ENCODE data around the gene BCL2L13. TPM values are rescaled to one million over a fixed set of nuclear protein-coding genes. Genes with fewer than 3 reads are reported as not detected.

Gene BCL2L13
- total RNA-seq, 2 donors from 2014 or later: 37.5 to 44.2 TPM

GRCh38 chr22:17733466-17733865 is 94.9 kb downstream of the BCL2L13 start:
- H3K36me3 ChIP-seq (ENCODE audit: control insufficient read depth, insufficient read depth, low read length): peaks cover 51% of the 10 kb centered on the region
- DNase-seq: no peak
- H3K36me3 Mint-ChIP-seq (ENCODE audit: low read depth): peaks cover 45% of the 10 kb centered on the region
- no peaks in the 10 kb centered on the region for H3K9me3 ChIP-seq (ENCODE audit: control insufficient read depth, low read length)
- H3K27ac ChIP-seq (ENCODE audit: low read depth, low read length): no peak overlapping the region
- TF ChIP-seq CTCF (conservative IDR thresholded peaks at IDR 0.05): no peak
- no peak overlapping the region for H3K4me3 Mint-ChIP-seq
- H3K9ac ChIP-seq (ENCODE audit: extremely low read depth, low read length, poor library complexity, severe bottlenecking): no peak overlapping the region
- no peaks in the 10 kb centered on the region for H3K9me3 Mint-ChIP-seq
- H3K4me1 ChIP-seq (ENCODE audit: control insufficient read depth, insufficient read depth, low read length): no peaks in the 10 kb centered on the region
- no peak overlapping the region for H3K27ac Mint-ChIP-seq
- WGBS, 2 experiments (ENCODE audit: insufficient coverage in 1 of 2, insufficient read length in 1 of 2): 94 to 100% methylated on average over 2 to 3 of the region's 3 CpGs
- H3K27me3 Mint-ChIP-seq (ENCODE audit: insufficient read depth): no peaks in the 10 kb centered on the region
- H3K4me1 Mint-ChIP-seq: no peaks in the 10 kb centered on the region
- H3K4me3 ChIP-seq (ENCODE audit: low read length): no peak overlapping the region
- no peaks in the 10 kb centered on the region for H3K27me3 ChIP-seq (ENCODE audit: control insufficient read depth, insufficient read depth, low read length, poor library complexity, severe bottlenecking)

- Mint-ChIP-seq H3K27ac (no peak overlapping the region), H3K4me3 (no peak overlapping the region), H3K4me1 (no peaks in the 10 kb centered on the region), H3K9me3 (no peaks in the 10 kb centered on the region), H3K36me3 (ENCODE audit: low read depth) (peaks cover 43% of the 10 kb centered on the region), H3K27me3 (ENCODE audit: insufficient read depth) (no peaks in the 10 kb centered on the region)
- Histone ChIP-seq H3K27me3 (ENCODE audit: control insufficient read depth, insufficient read depth, low read length, poor library complexity, severe bottlenecking) (no peaks in the 10 kb centered on the region), H3K36me3 (ENCODE audit: control insufficient read depth, insufficient read depth, low read length) (peaks cover 49% of the 10 kb centered on the region), H3K4me3 (ENCODE audit: low read length) (no peak overlapping the region), H3K4me1 (ENCODE audit: control insufficient read depth, insufficient read depth, low read length) (no peaks in the 10 kb centered on the region), H3K9me3 (ENCODE audit: control insufficient read depth, low read length) (no peaks in the 10 kb centered on the region), H3K27ac (ENCODE audit: low read depth, low read length) (no peak overlapping the region), H3K9ac (ENCODE audit: extremely low read depth, low read length, poor library complexity, severe bottlenecking) (no peak overlapping the region)
- peak; percentile 6 for DNase-seq
- 90 to 93% methylated on average over 4 of the region's 4 CpGs for WGBS, 2 experiments (ENCODE audit: insufficient coverage in 1 of 2, insufficient read length in 1 of 2)
- TF ChIP-seq CTCF (conservative IDR thresholded peaks at IDR 0.05): no peak
Observed at GRCh38 chr22:17734187-17734586, 95.6 kb downstream of the BCL2L13 start.

GRCh38 chr22:17738386-17739128 is 100.0 kb downstream of the BCL2L13 start:
- no peaks in the 10 kb centered on the region for H3K9me3 ChIP-seq (ENCODE audit: control insufficient read depth, low read length)
- Mint-ChIP-seq H3K4me3 (no peak overlapping the region), H3K4me1 (peaks cover 6% of the 10 kb centered on the region), H3K27me3 (ENCODE audit: insufficient read depth) (no peaks in the 10 kb centered on the region), H3K9me3 (no peaks in the 10 kb centered on the region), H3K36me3 (ENCODE audit: low read depth) (peaks cover 15% of the 10 kb centered on the region), H3K27ac (no peak overlapping the region)
- no peaks in the 10 kb centered on the region for H3K4me1 ChIP-seq (ENCODE audit: control insufficient read depth, insufficient read depth, low read length)
- H3K27ac ChIP-seq (ENCODE audit: low read depth, low read length): no peak overlapping the region
- 93 to 94% methylated on average over 13 to 21 of the region's 21 CpGs for WGBS, 2 experiments (ENCODE audit: insufficient coverage in 1 of 2, insufficient read length in 1 of 2)
- no peaks in the 10 kb centered on the region for H3K27me3 ChIP-seq (ENCODE audit: control insufficient read depth, insufficient read depth, low read length, poor library complexity, severe bottlenecking)
- no peak for DNase-seq
- no peak overlapping the region for H3K9ac ChIP-seq (ENCODE audit: extremely low read depth, low read length, poor library complexity, severe bottlenecking)
- no peak for TF ChIP-seq CTCF (conservative IDR thresholded peaks at IDR 0.05)
- H3K4me3 ChIP-seq (ENCODE audit: low read length): no peak overlapping the region
- H3K36me3 ChIP-seq (ENCODE audit: control insufficient read depth, insufficient read depth, low read length): peaks cover 8% of the 10 kb centered on the region

Data from endodermal cell (in vitro differentiated cells).